ENCODE data around the gene NEDD4. TPM values are rescaled to one million over a fixed set of nuclear protein-coding genes. Genes with fewer than 3 reads are reported as not detected.

Gene NEDD4
- total and polyA plus RNA-seq, 10 of the 15 experiments (the other 5 are each of a cell fraction or from before 2014, with no cell fraction given) = 1.3 to 7.7 (median 4.4) TPM

DNA sequence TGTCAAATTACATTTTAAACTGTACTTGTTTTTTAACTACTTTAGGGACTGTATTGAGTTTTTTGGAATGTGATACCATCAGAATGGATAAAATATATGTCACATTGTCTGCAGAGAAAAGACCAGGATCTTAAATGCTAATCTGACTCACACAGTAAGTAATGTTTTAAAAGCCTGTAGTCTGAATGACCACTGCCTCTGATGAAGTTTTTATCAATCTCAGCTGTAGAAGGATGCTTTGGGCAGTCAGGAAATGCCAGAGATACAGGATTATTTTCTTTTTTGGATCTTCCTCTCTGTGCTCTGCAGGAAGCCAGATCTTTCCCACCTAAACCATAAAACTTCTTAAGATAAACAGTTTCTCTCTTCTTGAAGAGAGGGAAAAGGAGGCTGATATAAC is 177.4 kb downstream of the NEDD4 start:
- CTCF ChIA-PET = interaction anchor here (0.6 kb wide), 1 partner anchor 192 kb away, joined by 3 read pairs; no protein-coding TSS in a partner anchor

More for the DNA sequence above, 177.4 kb downstream of the NEDD4 start:
- no peaks in the 10 kb centered on the region for H3K27me3 ChIP-seq (replicated peaks in 1 of 2; ENCODE audit: control insufficient read depth in 2 of 2, insufficient read depth in 2 of 2, low read length in 1 of 2)
- H3K79me2 ChIP-seq (ENCODE audit: control insufficient read depth, insufficient read depth, low read length) = no peaks in the 10 kb centered on the region
- ATAC-seq = no peak
- SMC1A ChIA-PET (ENCODE audit: uncharacterized antibody, unreplicated experiment) = interaction anchor here (0.7 to 2.2 kb wide), 3 partner anchors 12 to 15 kb away, joined by 3 to 4 read pairs (median 3); no protein-coding TSS in a partner anchor
- no peak for TF ChIP-seq ATF7 (IDR thresholded peaks at IDR 0.05; ENCODE audit: low read depth)
- no peak for TF ChIP-seq BCL3 (IDR thresholded peaks at IDR 0.05; ENCODE audit: borderline replicate concordance, insufficient read depth, low read depth, low read length, poor library complexity, severe bottlenecking)
- no peak for TF ChIP-seq REST (IDR thresholded peaks at IDR 0.05; ENCODE audit: low read depth, low read length)
- no peak for TF ChIP-seq CBFB (IDR thresholded peaks at IDR 0.05; ENCODE audit: low read depth)
- TF ChIP-seq, protein P1, sequence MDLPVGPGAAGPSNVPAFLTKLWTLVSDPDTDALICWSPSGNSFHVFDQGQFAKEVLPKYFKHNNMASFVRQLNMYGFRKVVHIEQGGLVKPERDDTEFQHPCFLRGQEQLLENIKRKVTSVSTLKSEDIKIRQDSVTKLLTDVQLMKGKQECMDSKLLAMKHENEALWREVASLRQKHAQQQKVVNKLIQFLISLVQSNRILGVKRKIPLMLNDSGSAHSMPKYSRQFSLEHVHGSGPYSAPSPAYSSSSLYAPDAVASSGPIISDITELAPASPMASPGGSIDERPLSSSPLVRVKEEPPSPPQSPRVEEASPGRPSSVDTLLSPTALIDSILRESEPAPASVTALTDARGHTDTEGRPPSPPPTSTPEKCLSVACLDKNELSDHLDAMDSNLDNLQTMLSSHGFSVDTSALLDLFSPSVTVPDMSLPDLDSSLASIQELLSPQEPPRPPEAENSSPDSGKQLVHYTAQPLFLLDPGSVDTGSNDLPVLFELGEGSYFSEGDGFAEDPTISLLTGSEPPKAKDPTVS (IDR thresholded peaks at IDR 0.05; ENCODE audit: low read depth, low read length) = no peak
- no peak for TF ChIP-seq SMAD5 (IDR thresholded peaks at IDR 0.05; ENCODE audit: low read depth)
- no peak overlapping the region for H3K4me3 ChIP-seq
- H3K4me1 ChIP-seq (ENCODE audit: control insufficient read depth, insufficient read depth, low read length) = no peaks in the 10 kb centered on the region
- no peak for DNase-seq (ENCODE audit: low read depth, low spot score)
- no peak overlapping the region for H3K9ac ChIP-seq (ENCODE audit: control insufficient read depth, insufficient read depth, low read length)
- H3K4me2 ChIP-seq (ENCODE audit: control insufficient read depth, insufficient read depth) = no peak overlapping the region
- no peaks in the 10 kb centered on the region for H4K20me1 ChIP-seq (ENCODE audit: control insufficient read depth, insufficient read depth)
- H3K9me3 ChIP-seq (replicated peaks; ENCODE audit: control insufficient read depth, insufficient read depth, low read length) = no peaks in the 10 kb centered on the region
- BruUV-seq (replicated peaks) = no TSS peak
- RAD21 ChIA-PET (ENCODE audit: unreplicated experiment) = no interaction called here
- no peak overlapping the region for H2AFZ ChIP-seq (ENCODE audit: control insufficient read depth, low read depth, low read length)
- in situ Hi-C loops (cut with MboI) = no loop called here
- H3K36me3 ChIP-seq (ENCODE audit: control insufficient read depth in 2 of 2, insufficient read depth in 2 of 2, low read length in 1 of 2) = no peaks in the 10 kb centered on the region
- intact Hi-C loops (cut with micrococcal nuclease; ENCODE audit: unreplicated experiment) = no loop called here
- no peak overlapping the region for H3K27ac ChIP-seq (ENCODE audit: control insufficient read depth, insufficient read depth)
- POLR2A ChIA-PET = interaction anchor here (0.9 kb wide), 1 partner anchor 169 kb away, joined by 3 read pairs; no protein-coding TSS in a partner anchor
- no peak for FAIRE-seq

All from GM12878 (cell line).